IMR-90 (cell line): Measurements from ENCODE around the gene ZFTA. TPM values are rescaled to one million over a fixed set of nuclear protein-coding genes. Genes with fewer than 3 reads are reported as not detected.

ENCODE experiments used
- ATAC-seq: fragments of 200-7000 bp; cut with Tn5 transposase; 2 replicates; pipeline ENCODE4 v1.9.1; 2020; ENCODE audit warnings: low read depth, mild to moderate bottlenecking, moderate library complexity
- BruUV-seq: library from RNA; stranded (reverse); fragments of 400-500 nt; replicated peaks from 2 replicates; lab custom pipeline; 2021; lab: Mats Ljungman, UMichigan
- CTCF ChIA-PET: fragments of 300-600 bp; formaldehyde crosslinking; extraction: SDS; loops from one replicate; lab custom pipeline; 2021; ENCODE audit warnings: antibody characterized with exemption; lab: Yijun Ruan, JAX
- POLR2A ChIA-PET: fragments of 300-600 bp; sonication (Branson Sonifier 250); formaldehyde crosslinking; loops from one replicate; lab custom pipeline; 2022; ENCODE audit warnings: antibody characterized with exemption; ENCODE audit not compliant: unreplicated experiment; lab: Charles Lee
- DNase-seq: peaks from one replicate; pipeline ENCODE4 v3.0.0; 2013
- H2AFZ ChIP-seq: replicated peaks from 2 replicates; pipeline ENCODE3; 2013; ENCODE audit warnings: low read length, mild to moderate bottlenecking; ENCODE audit not compliant: poor library complexity
- H2AK5ac ChIP-seq: 2 replicates; pipeline ENCODE4 v1.6.1; 2013; ENCODE audit warnings: low read depth, low read length, inconsistent platforms
- H2AK9ac ChIP-seq: replicated peaks from 2 replicates; pipeline ENCODE3; 2013; ENCODE audit warnings: mild to moderate bottlenecking, low read depth, low read length, moderate library complexity; ENCODE audit not compliant: poor library complexity
- H2BK120ac ChIP-seq: 2 replicates; pipeline ENCODE4 v1.6.1; 2013; ENCODE audit warnings: low read depth, low read length, inconsistent platforms
- H2BK15ac ChIP-seq: 3 replicates; pipeline ENCODE4 v1.6.1; 2013; ENCODE audit warnings: low read depth, low read length, inconsistent platforms
- H2BK20ac ChIP-seq: 2 replicates; pipeline ENCODE4 v1.6.1; 2013; ENCODE audit warnings: low read depth, mild to moderate bottlenecking, inconsistent platforms, low read length, moderate library complexity
- H2BK5ac ChIP-seq: 2 replicates; pipeline ENCODE4 v1.6.1; 2013; ENCODE audit warnings: mild to moderate bottlenecking, low read depth, low read length, inconsistent platforms; ENCODE audit not compliant: poor library complexity, severe bottlenecking
- H3K14ac ChIP-seq: replicated peaks from 2 replicates; pipeline ENCODE4 v1.6.1; 2013; ENCODE audit warnings: low read depth, low read length, inconsistent platforms
- H3K18ac ChIP-seq: 2 replicates; pipeline ENCODE4 v1.6.1; 2013; ENCODE audit warnings: low read depth, low read length, control low read depth
- H3K23ac ChIP-seq: 2 replicates; pipeline ENCODE4 v1.6.1; 2013; ENCODE audit warnings: low read depth, low read length, inconsistent platforms
- H3K27ac ChIP-seq: 2 replicates; pipeline ENCODE4 v1.5.1; 2013; ENCODE audit warnings: mild to moderate bottlenecking, control low read depth, low read length; ENCODE audit not compliant: insufficient read depth
- H3K27me3 ChIP-seq: 2 replicates; pipeline ENCODE4 v1.6.1; 2013; ENCODE audit warnings: low read length; ENCODE audit not compliant: control insufficient read depth, insufficient read depth
- H3K36me3 ChIP-seq: 2 replicates; pipeline ENCODE4 v1.6.1; 2013; ENCODE audit warnings: low read length, mixed read lengths; ENCODE audit not compliant: control insufficient read depth, insufficient read depth
- H3K4ac ChIP-seq: 2 replicates; pipeline ENCODE4 v1.6.1; 2013; ENCODE audit warnings: low read depth, low read length, inconsistent platforms
- H3K4me1 ChIP-seq: 2 replicates; pipeline ENCODE4 v1.6.1; 2013; ENCODE audit warnings: low read length, mixed read lengths; ENCODE audit not compliant: control insufficient read depth, insufficient read depth
- H3K4me2 ChIP-seq: 2 replicates; pipeline ENCODE4 v1.6.1; 2013; ENCODE audit warnings: low read depth, mild to moderate bottlenecking, control low read depth, low read length, moderate library complexity
- H3K4me3 ChIP-seq: 2 replicates; pipeline ENCODE4 v1.5.1; 2013; ENCODE audit warnings: low read depth, mild to moderate bottlenecking, control low read depth, low read length, moderate library complexity; ENCODE audit not compliant: insufficient read depth
- H3K56ac ChIP-seq: 2 replicates; pipeline ENCODE4 v1.6.1; 2013; ENCODE audit warnings: low read length, inconsistent platforms; ENCODE audit not compliant: insufficient read depth; ENCODE audit errors: extremely low read depth
- H3K79me1 ChIP-seq, 2 experiments: 2 replicates each; pipeline ENCODE4 v1.6.1; 2013; ENCODE audit warnings: low read length in 2 of 2, inconsistent platforms in 1 of 2, low read depth in 1 of 2
- H3K9ac ChIP-seq: 2 replicates; pipeline ENCODE4 v1.6.1; 2013; ENCODE audit warnings: low read depth, low read length, control low read depth
- H3K9me1 ChIP-seq: 2 replicates; pipeline ENCODE4 v1.6.1; 2013; ENCODE audit warnings: low read length, inconsistent platforms; ENCODE audit not compliant: insufficient read depth
- H3K9me3 ChIP-seq: 2 replicates; pipeline ENCODE4 v1.6.1; 2013; ENCODE audit warnings: low read length; ENCODE audit not compliant: control insufficient read depth, insufficient read depth
- H4K20me1 ChIP-seq: 2 replicates; pipeline ENCODE4 v1.6.1; 2013; ENCODE audit warnings: low read length, inconsistent platforms; ENCODE audit not compliant: insufficient read depth
- H4K5ac ChIP-seq: 2 replicates; pipeline ENCODE4 v1.6.1; 2013; ENCODE audit warnings: mild to moderate bottlenecking, low read depth, low read length, control low read depth
- H4K8ac ChIP-seq, 2 experiments: 2 replicates each; pipeline ENCODE4 v1.6.1; 2013; ENCODE audit warnings: low read depth in 2 of 2, low read length in 2 of 2, control low read depth in 1 of 2, inconsistent platforms in 1 of 2
- H4K91ac ChIP-seq: 2 replicates; pipeline ENCODE4 v1.6.1; 2013; ENCODE audit warnings: low read depth, low read length, inconsistent platforms; ENCODE audit not compliant: insufficient read depth
- BHLHE40 ChIP-seq: fragments of 150-350 bp; IDR thresholded peaks from 2 replicates; pipeline ENCODE4 v1.6.1; 2016; ENCODE audit warnings: mild to moderate bottlenecking, low read depth, low read length
- CEBPB ChIP-seq: IDR thresholded peaks from 2 replicates; pipeline ENCODE4 v1.6.1; 2012; ENCODE audit warnings: low read depth, low read length, improper control_type of control experiment
- CHD1 ChIP-seq: IDR thresholded peaks from 2 replicates; pipeline ENCODE4 v1.6.1; 2012; ENCODE audit warnings: low read depth, low read length, improper control_type of control experiment
- CTCF ChIP-seq: conservative IDR thresholded peaks from 2 replicates; pipeline ENCODE4 v1.5.1; 2012; ENCODE audit warnings: mild to moderate bottlenecking, low read depth, low read length, improper control_type of control experiment
- ELK1 ChIP-seq: fragments of 150-350 bp; IDR thresholded peaks from 2 replicates; pipeline ENCODE4 v1.6.1; 2016; ENCODE audit warnings: low read depth, mild to moderate bottlenecking, low read length, moderate library complexity, borderline replicate concordance
- FOS ChIP-seq: fragments of 150-350 bp; IDR thresholded peaks from 2 replicates; pipeline ENCODE4 v1.6.1; 2016; ENCODE audit warnings: low read depth, low read length
- MAFK ChIP-seq: IDR thresholded peaks from 2 replicates; pipeline ENCODE4 v1.6.1; 2012; ENCODE audit warnings: low read depth, low read length, improper control_type of control experiment
- MAZ ChIP-seq: IDR thresholded peaks from 2 replicates; pipeline ENCODE4 v1.6.1; 2012; ENCODE audit warnings: low read depth, mild to moderate bottlenecking, low read length, improper control_type of control experiment, moderate library complexity, borderline replicate concordance
- MXI1 ChIP-seq: IDR thresholded peaks from 2 replicates; pipeline ENCODE4 v1.6.1; 2012; ENCODE audit warnings: low read depth, mild to moderate bottlenecking, low read length, moderate library complexity, borderline replicate concordance
- NFE2L2 ChIP-seq: fragments of 150-350 bp; IDR thresholded peaks from 2 replicates; pipeline ENCODE4 v1.6.1; 2016; ENCODE audit warnings: low read depth, mild to moderate bottlenecking, low read length
- POLR2A ChIP-seq: IDR thresholded peaks from 2 replicates; pipeline ENCODE4 v1.6.1; 2012; ENCODE audit warnings: mild to moderate bottlenecking, low read depth, low read length
- RAD21 ChIP-seq: IDR thresholded peaks from 2 replicates; pipeline ENCODE4 v1.6.1; 2012; ENCODE audit warnings: low read length, improper control_type of control experiment
- RCOR1 ChIP-seq: IDR thresholded peaks from 2 replicates; pipeline ENCODE4 v1.6.1; 2012; ENCODE audit warnings: mild to moderate bottlenecking, low read length, improper control_type of control experiment; ENCODE audit not compliant: insufficient replicate concordance
- RFX5 ChIP-seq: IDR thresholded peaks from 2 replicates; pipeline ENCODE4 v1.8.0; 2012; ENCODE audit warnings: low read depth, mild to moderate bottlenecking, low read length, moderate library complexity
- SMC3 ChIP-seq: fragments of 150-350 bp; IDR thresholded peaks from 2 replicates; pipeline ENCODE4 v1.6.1; 2016; ENCODE audit warnings: low read depth, mild to moderate bottlenecking, antibody characterized with exemption, low read length, moderate library complexity
- USF2 ChIP-seq: fragments of 150-350 bp; IDR thresholded peaks from 2 replicates; pipeline ENCODE4 v1.6.1; 2017; ENCODE audit warnings: mild to moderate bottlenecking, antibody characterized with exemption, low read length, low read depth
- WGBS, 2 experiments: methylation state at CpG; one replicate each; pipeline versions ENCODE4 v1.1.5 to v1.1.7; 2013; ENCODE audit warnings: missing lambda C conversion rate in 2 of 2; ENCODE audit not compliant: insufficient read length in 1 of 2; ENCODE audit errors: extremely low coverage in 2 of 2; 5-methylcytosine and 5-hydroxymethylcytosine counted together
- dilution Hi-C: fragments of 300-500 bp; cut with HindIII; formaldehyde crosslinking; loops from one replicate; pipeline ENCODE4 v1.14.3; 2018; ENCODE audit warnings: low sequenced_read_pairs; ENCODE audit not compliant: unreplicated experiment
- in situ Hi-C: fragments of 300-500 bp; cut with MboI; formaldehyde crosslinking; loops from 3 replicates; pipeline ENCODE4 v1.14.3; 2019; ENCODE audit warnings: low sequenced_read_pairs, inconsistent platforms, mixed read lengths
- intact Hi-C: fragments of 100-400 bp; cut with micrococcal nuclease; formaldehyde crosslinking; loops from 2 replicates; pipeline ENCODE4 v1.10.0; 2022
- polyA plus RNA-seq, 3 experiments: library from polyadenylated mRNA; depleted of rRNA; stranded (reverse); fragments of >200 nt; gene quantifications; 2 replicates each; pipeline ENCODE4 v1.2.3, GENCODE V29; 2012; ENCODE audit warnings: low replicate concordance in 1 of 3
- total RNA-seq: library from RNA; depleted of rRNA; stranded (reverse); fragments of >200 nt; gene quantifications from 2 replicates; pipeline ENCODE4 v1.2.3, GENCODE V29; 2012

Gene ZFTA
- total and polyA plus RNA-seq, 2 of the 4 experiments (the other 2 are of a cell fraction) = 5.4 to 8.1 TPM

DNA sequence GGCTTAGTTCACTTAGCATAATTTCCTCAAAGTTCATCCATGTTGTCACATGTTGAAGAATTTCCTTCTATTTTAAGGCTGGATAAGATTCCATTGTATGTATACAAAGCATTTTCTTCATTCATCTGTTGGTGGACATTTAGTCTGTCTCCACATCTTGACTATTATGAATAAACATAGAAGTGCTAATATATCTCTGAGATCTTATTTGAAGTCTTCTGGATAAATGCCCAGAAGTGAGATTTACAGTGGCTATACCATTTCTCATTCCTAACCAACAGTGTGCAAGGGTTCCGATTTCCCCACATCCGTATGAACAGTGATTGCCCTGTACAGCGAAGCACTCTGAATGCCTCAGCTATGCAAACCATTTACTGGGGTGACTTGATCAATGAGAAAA lies 6.6 kb upstream of the ZFTA start:
- CTCF ChIA-PET = no interaction called here
- H3K23ac ChIP-seq = no peak overlapping the region
- H2BK5ac ChIP-seq = no peak overlapping the region
- H3K18ac ChIP-seq = no peak overlapping the region
- H4K5ac ChIP-seq = no peak overlapping the region
- no peak overlapping the region for H3K4me3 ChIP-seq
- H4K8ac ChIP-seq = no peak overlapping the region
- no peak overlapping the region for H3K27ac ChIP-seq
- TF ChIP-seq MAZ = no peak
- no peak for TF ChIP-seq MXI1
- no peak for TF ChIP-seq USF2
- TF ChIP-seq POLR2A = no peak
- no peak for TF ChIP-seq FOS
- no peak for TF ChIP-seq RAD21
- no peak for TF ChIP-seq BHLHE40
- TF ChIP-seq ELK1 = no peak
- TF ChIP-seq SMC3 = no peak
- no peak for TF ChIP-seq CEBPB
- no peak for TF ChIP-seq MAFK
- no peak for TF ChIP-seq CHD1
- TF ChIP-seq RCOR1 = no peak
- TF ChIP-seq CTCF = no peak
- TF ChIP-seq RFX5 = no peak
- TF ChIP-seq NFE2L2 = no peak
- H2AFZ ChIP-seq = no peak overlapping the region
- H2AK5ac ChIP-seq = no peak overlapping the region
- dilution Hi-C loops = no loop called here
- no peak overlapping the region for H2AK9ac ChIP-seq
- no CpG with 5 or more reads among the region's 3 CpGs for WGBS, 2 experiments
- H4K91ac ChIP-seq = no peak overlapping the region
- no peaks in the 10 kb centered on the region for H3K79me1 ChIP-seq
- H2BK15ac ChIP-seq = no peak overlapping the region
- H3K14ac ChIP-seq = no peak overlapping the region
- DNase-seq (peak; percentile 40), ATAC-seq (peak; percentile 44)
- H3K27me3 ChIP-seq = no peaks in the 10 kb centered on the region; the same call in 1 of the 2 replicates
- H3K56ac ChIP-seq = no peak overlapping the region
- no peaks in the 10 kb centered on the region for H4K20me1 ChIP-seq
- H3K9ac ChIP-seq = no peak overlapping the region
- H3K9me1 ChIP-seq = peaks cover 7% of the 10 kb centered on the region
- H3K4me2 ChIP-seq = no peak overlapping the region
- H3K4ac ChIP-seq = no peak overlapping the region
- intact Hi-C loops = no loop called here
- in situ Hi-C loops = no loop called here
- H2BK120ac ChIP-seq = no peak overlapping the region
- H3K9me3 ChIP-seq = no peaks in the 10 kb centered on the region
- peaks cover 8% of the 10 kb centered on the region for H3K4me1 ChIP-seq
- H2BK20ac ChIP-seq = no peak overlapping the region
- BruUV-seq = no TSS peak
- no peaks in the 10 kb centered on the region for H3K36me3 ChIP-seq
- POLR2A ChIA-PET = no interaction called here
